Endodermal cell (in vitro differentiated cells): ENCODE measurements around the gene CCT6B. TPM values are rescaled to one million over a fixed set of nuclear protein-coding genes. Genes with fewer than 3 reads are reported as not detected.

ENCODE experiments used
- DNase-seq: peaks from one replicate; pipeline ENCODE4 v3.0.0-alpha.2; 2017
- H3K27ac ChIP-seq: 2 replicates; pipeline ENCODE4 v1.5.1; 2013; ENCODE audit warnings: mild to moderate bottlenecking, low read depth, low read length, moderate library complexity
- H3K27me3 ChIP-seq: 2 replicates; pipeline ENCODE4 v1.6.1; 2013; ENCODE audit warnings: mild to moderate bottlenecking, low read length, moderate library complexity; ENCODE audit not compliant: insufficient read depth, control insufficient read depth, poor library complexity, severe bottlenecking
- H3K36me3 ChIP-seq: 2 replicates; pipeline ENCODE4 v1.7.0; 2013; ENCODE audit warnings: mild to moderate bottlenecking, low read length, moderate library complexity; ENCODE audit not compliant: control insufficient read depth, insufficient read depth
- H3K4me1 ChIP-seq: one replicate; pipeline ENCODE4 v1.7.0; 2013; ENCODE audit warnings: low read length; ENCODE audit not compliant: control insufficient read depth, insufficient read depth
- H3K4me3 ChIP-seq: 2 replicates; pipeline ENCODE4 v1.5.1; 2013; ENCODE audit warnings: mild to moderate bottlenecking, low read length, moderate library complexity
- H3K9ac ChIP-seq: 2 replicates; pipeline ENCODE4 v1.6.1; 2013; ENCODE audit warnings: mild to moderate bottlenecking, low read length, moderate library complexity; ENCODE audit not compliant: poor library complexity, severe bottlenecking; ENCODE audit errors: extremely low read depth
- H3K9me3 ChIP-seq: 2 replicates; pipeline ENCODE4 v1.6.1; 2013; ENCODE audit warnings: mild to moderate bottlenecking, low read length, moderate library complexity; ENCODE audit not compliant: control insufficient read depth
- H3K27ac Mint-ChIP-seq: 2 replicates; pipeline ENCODE4 v1.8.0; 2020; ENCODE audit warnings: mixed read lengths
- H3K27me3 Mint-ChIP-seq: 2 replicates; pipeline ENCODE4 v1.8.0; 2021; ENCODE audit warnings: mild to moderate bottlenecking, mixed read lengths; ENCODE audit not compliant: insufficient read depth
- H3K36me3 Mint-ChIP-seq: 2 replicates; pipeline ENCODE4 v1.8.0; 2020; ENCODE audit warnings: low read depth, mixed read lengths
- H3K4me1 Mint-ChIP-seq: 2 replicates; pipeline ENCODE4 v1.8.0; 2020; ENCODE audit warnings: mixed read lengths
- H3K4me3 Mint-ChIP-seq: 2 replicates; pipeline ENCODE4 v1.8.0; 2020; ENCODE audit warnings: mild to moderate bottlenecking, moderate library complexity, mixed read lengths
- H3K9me3 Mint-ChIP-seq: 2 replicates; pipeline ENCODE4 v1.8.0; 2020; ENCODE audit warnings: mild to moderate bottlenecking, mixed read lengths
- WGBS, 2 experiments: methylation state at CpG; one replicate each; pipeline versions ENCODE4 v1.1.5 to v1.1.7; 2013; ENCODE audit warnings: missing lambda C conversion rate in 2 of 2, mixed read lengths in 1 of 2; ENCODE audit not compliant: insufficient coverage in 1 of 2, insufficient read length in 1 of 2; 5-methylcytosine and 5-hydroxymethylcytosine counted together
- total RNA-seq, 2 donors: library from RNA; stranded (reverse); fragmentation: NEBNext Ultra II Directional in 1 of 2; extraction: Animal tissue kit (Norgen Biotek cat#: 25700) in 1 of 2; gene quantifications; 2 replicates in 1 of 2; 3 replicates in 1 of 2; pipeline ENCODE4 v1.2.1, GENCODE V29; 2021
- TF ChIP-seq, protein P1 (sequence below): fragments of 200-600 bp; sonication (generic); conservative IDR thresholded peaks from 2 replicates; pipeline ENCODE4 v1.5.0; 2021; ENCODE audit warnings: antibody characterized with exemption, mild to moderate bottlenecking

The CCT6B gene
- total RNA-seq, 2 donors from 2014 or later: 0.88 to 2.8 TPM

DNA sequence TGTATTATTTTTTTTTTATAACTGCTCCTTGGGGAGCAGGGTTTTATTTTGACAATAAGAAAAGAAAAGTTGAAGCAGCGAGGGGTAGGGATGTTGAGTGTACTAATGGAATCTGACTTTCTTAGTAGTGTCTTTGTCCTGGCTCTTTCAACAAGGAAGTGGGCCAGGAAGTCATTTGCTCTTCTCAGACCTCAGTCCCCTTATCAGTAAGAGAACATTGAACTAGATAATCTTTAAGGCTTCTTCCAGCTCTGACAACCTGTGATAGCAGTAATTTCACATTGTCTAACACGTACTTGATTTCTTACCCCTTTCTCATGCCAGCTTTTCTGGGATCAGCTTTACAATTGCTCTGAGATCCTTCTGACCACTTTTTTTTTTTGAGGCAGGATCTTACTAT is 27.4 kb upstream of the CCT6B start:
- Histone ChIP-seq H3K4me3 (no peak overlapping the region), H3K27ac (no peak overlapping the region), H3K27me3 (no peaks in the 10 kb centered on the region), H3K9me3 (no peaks in the 10 kb centered on the region), H3K9ac (no peak overlapping the region), H3K4me1 (peaks cover 3% of the 10 kb centered on the region), H3K36me3 (peaks cover 91% of the 10 kb centered on the region)
- H3K9me3 Mint-ChIP-seq: no peaks in the 10 kb centered on the region
- H3K36me3 Mint-ChIP-seq: peaks cover 90% of the 10 kb centered on the region
- peaks cover 12% of the 10 kb centered on the region for H3K4me1 Mint-ChIP-seq
- no peak overlapping the region for H3K4me3 Mint-ChIP-seq
- TF ChIP-seq, protein P1, sequence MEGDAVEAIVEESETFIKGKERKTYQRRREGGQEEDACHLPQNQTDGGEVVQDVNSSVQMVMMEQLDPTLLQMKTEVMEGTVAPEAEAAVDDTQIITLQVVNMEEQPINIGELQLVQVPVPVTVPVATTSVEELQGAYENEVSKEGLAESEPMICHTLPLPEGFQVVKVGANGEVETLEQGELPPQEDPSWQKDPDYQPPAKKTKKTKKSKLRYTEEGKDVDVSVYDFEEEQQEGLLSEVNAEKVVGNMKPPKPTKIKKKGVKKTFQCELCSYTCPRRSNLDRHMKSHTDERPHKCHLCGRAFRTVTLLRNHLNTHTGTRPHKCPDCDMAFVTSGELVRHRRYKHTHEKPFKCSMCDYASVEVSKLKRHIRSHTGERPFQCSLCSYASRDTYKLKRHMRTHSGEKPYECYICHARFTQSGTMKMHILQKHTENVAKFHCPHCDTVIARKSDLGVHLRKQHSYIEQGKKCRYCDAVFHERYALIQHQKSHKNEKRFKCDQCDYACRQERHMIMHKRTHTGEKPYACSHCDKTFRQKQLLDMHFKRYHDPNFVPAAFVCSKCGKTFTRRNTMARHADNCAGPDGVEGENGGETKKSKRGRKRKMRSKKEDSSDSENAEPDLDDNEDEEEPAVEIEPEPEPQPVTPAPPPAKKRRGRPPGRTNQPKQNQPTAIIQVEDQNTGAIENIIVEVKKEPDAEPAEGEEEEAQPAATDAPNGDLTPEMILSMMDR: no peak
- 77 to 90% methylated on average over 1 to 2 of the region's 2 CpGs for WGBS, 2 experiments
- H3K27ac Mint-ChIP-seq: peak overlapping the region; percentile 36
- DNase-seq: no peak
- H3K27me3 Mint-ChIP-seq: no peaks in the 10 kb centered on the region

DNA sequence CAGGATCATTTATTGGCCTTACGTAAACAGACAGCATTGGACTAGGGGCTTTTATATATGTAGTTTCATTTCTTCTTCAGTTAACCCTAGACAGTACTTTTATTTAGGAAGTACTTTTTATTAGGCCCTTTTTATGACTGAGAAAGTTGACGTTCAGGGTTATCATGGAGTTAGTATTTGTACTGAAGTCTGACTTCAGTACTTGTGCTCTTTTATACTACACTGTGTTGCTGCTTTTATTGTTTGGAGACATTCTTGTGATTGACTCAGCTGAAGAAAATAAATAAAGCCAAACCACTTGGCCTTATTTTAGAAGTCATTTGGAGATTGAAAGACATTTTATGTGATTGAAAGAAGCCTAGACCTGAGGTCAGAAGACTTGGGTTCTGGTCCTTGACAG is 26.0 kb upstream of the CCT6B start:
- Mint-ChIP-seq H3K4me1 (peaks cover 20% of the 10 kb centered on the region), H3K9me3 (no peaks in the 10 kb centered on the region), H3K27ac (no peak overlapping the region), H3K27me3 (no peaks in the 10 kb centered on the region), H3K36me3 (peaks cover 84% of the 10 kb centered on the region), H3K4me3 (no peak overlapping the region)
- peaks cover 87% of the 10 kb centered on the region for H3K36me3 ChIP-seq
- TF ChIP-seq, protein P1: no peak
- no peaks in the 10 kb centered on the region for H3K9me3 ChIP-seq
- no peak overlapping the region for H3K4me3 ChIP-seq
- 86% methylated on average over 2 of the region's 2 CpGs; no CpG with 5 or more reads in 1 of the 2 experiments for WGBS, 2 experiments
- H3K4me1 ChIP-seq: peaks cover 3% of the 10 kb centered on the region
- DNase-seq: no peak
- no peak overlapping the region for H3K27ac ChIP-seq
- no peaks in the 10 kb centered on the region for H3K27me3 ChIP-seq
- H3K9ac ChIP-seq: no peak overlapping the region

DNA sequence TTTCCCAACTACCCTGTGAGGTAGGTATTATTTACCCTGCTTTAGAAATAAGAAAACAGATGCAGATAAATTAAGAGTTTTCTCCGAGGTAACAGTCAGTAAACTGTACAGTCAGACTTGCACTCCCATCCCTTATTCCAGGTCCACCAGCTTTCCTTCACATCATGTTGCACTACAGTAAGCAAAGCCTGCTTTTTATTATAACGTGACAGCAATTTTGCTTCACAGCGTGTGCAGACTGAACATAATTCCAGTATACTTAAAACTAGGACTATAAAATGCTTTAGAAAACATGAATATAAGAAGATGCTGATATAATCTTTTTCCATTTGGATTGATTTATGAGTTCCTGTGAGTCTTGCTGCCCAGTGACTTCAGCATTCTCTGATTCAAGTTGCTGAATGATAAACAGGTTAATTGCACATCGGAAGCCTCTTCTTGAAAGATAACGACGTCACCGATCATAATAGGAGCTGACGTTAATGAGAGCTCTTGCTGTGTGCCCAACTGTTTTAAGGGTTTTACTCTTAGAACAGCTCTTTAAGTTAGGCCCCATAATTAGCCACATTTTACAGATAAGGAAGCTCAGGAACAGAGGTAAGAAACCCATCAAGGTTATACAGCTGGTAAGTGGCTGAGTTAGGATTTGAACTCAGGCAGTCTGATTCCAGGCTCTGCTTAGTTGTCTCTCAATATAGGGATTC is 20.4 kb upstream of the CCT6B start:
- Histone ChIP-seq H3K9ac (peak overlapping the region; percentile 97), H3K27me3 (no peaks in the 10 kb centered on the region), H3K4me3 (peak overlapping the region; percentile 90), H3K27ac (peak overlapping the region; percentile 93), H3K9me3 (no peaks in the 10 kb centered on the region), H3K36me3 (peaks cover 36% of the 10 kb centered on the region), H3K4me1 (no peaks in the 10 kb centered on the region)
- peaks cover 25% of the 10 kb centered on the region for H3K4me1 Mint-ChIP-seq
- TF ChIP-seq, protein P1: no peak
- H3K27me3 Mint-ChIP-seq: no peaks in the 10 kb centered on the region
- peak overlapping the region; percentile 79 for H3K4me3 Mint-ChIP-seq
- peak overlapping the region; percentile 94 for H3K27ac Mint-ChIP-seq
- DNase-seq: no peak
- WGBS, 2 experiments: 73% methylated on average over 7 to 8 of the region's 8 CpGs
- H3K36me3 Mint-ChIP-seq: peaks cover 37% of the 10 kb centered on the region
- no peaks in the 10 kb centered on the region for H3K9me3 Mint-ChIP-seq
